22Rv1 (cell line): ENCODE data around the gene RPN2.

Experiments
- H3K27ac ChIP-seq: fragments of 450-650 bp; 2 replicates; pipeline ENCODE4 v1.5.1; 2017
- CTCF ChIP-seq: fragments of 450-650 bp; IDR thresholded peaks from 2 replicates; pipeline ENCODE4 v1.5.1; 2017; ENCODE audit warnings: mild to moderate bottlenecking
- ZFX ChIP-seq: fragments of 450-650 bp; IDR thresholded peaks from 2 replicates; pipeline ENCODE4 v1.6.1; 2017; ENCODE audit warnings: antibody characterized with exemption, borderline replicate concordance

Gene RPN2

GRCh38 chr20:37249304-37249703 lies 70.2 kb downstream of the RPN2 start:
- TF ChIP-seq ZFX (no peak), CTCF (no peak)
- H3K27ac ChIP-seq: no peak overlapping the region

GRCh38 chr20:37251825-37252477 lies 72.8 kb downstream of the RPN2 start:
- TF ChIP-seq ZFX (no peak), CTCF (no peak)
- H3K27ac ChIP-seq: no peak overlapping the region

- TF ChIP-seq ZFX: no peak
- TF ChIP-seq CTCF: no peak
- no peak overlapping the region for H3K27ac ChIP-seq
Measured at GRCh38 chr20:37253087-37253486, 74.0 kb downstream of the RPN2 start.

GRCh38 chr20:37254114-37254878 lies 75.2 kb downstream of the RPN2 start:
- H3K27ac ChIP-seq: no peak overlapping the region

GRCh38 chr20:37256286-37256685 lies 77.2 kb downstream of the RPN2 start:
- no peak overlapping the region for H3K27ac ChIP-seq
- TF ChIP-seq ZFX (no peak), CTCF (no peak)

More at GRCh38 chr20:37254114-37254878, 75.2 kb downstream of the RPN2 start:
- TF ChIP-seq ZFX: no peak
- TF ChIP-seq CTCF: no peak

GRCh38 chr20:37257530-37257929 lies 78.4 kb downstream of the RPN2 start:
- no peak overlapping the region for H3K27ac ChIP-seq
- TF ChIP-seq ZFX (no peak), CTCF (no peak)

GRCh38 chr20:37257988-37258387 lies 78.9 kb downstream of the RPN2 start:
- TF ChIP-seq ZFX (no peak), CTCF (no peak)
- no peak overlapping the region for H3K27ac ChIP-seq
